Measurements from ENCODE around the gene KIF25.

The KIF25 gene

DNA sequence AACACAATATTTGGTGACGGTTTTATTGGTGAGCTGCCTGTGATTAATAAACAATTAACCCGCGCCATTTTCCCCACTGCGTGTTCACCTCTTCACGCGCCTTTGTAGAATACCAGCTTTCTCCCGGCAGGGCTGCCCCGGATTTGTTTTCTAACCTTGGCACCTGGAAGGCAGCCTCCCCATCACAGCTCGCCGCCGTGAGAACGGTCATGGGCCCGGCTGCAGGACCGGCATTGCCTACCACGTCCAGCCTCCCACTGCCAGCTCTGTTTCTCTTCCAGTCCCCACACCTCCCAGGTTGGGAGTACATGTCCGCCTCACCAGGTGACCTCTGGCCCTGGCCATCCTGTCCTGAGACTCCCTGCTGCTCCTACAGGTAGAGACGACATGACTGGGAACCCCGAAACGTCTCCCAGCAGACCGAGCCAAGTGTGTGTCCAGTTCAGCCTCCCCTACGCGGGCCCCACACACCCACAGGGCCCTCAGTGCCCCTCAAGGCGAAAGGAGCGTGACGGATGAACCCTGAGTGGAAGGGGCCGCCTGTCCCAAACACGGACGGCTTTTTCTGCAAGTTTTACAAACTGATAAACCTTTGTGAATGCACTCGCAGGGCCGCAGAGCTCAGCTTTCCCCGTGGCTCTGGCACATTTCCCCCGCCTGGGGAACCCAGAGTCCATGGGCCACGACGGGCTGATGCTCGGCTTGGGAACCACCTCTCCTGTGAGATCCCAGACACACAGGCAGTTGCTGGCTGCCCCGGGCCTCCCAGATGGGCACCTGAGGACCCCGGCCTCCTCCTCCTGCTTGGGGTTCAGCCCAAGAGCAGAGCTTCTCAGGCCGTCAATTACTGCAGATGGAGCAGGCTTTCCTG is 55.9 kb downstream of the KIF25 start:
- DNase-seq = no peak

DNA sequence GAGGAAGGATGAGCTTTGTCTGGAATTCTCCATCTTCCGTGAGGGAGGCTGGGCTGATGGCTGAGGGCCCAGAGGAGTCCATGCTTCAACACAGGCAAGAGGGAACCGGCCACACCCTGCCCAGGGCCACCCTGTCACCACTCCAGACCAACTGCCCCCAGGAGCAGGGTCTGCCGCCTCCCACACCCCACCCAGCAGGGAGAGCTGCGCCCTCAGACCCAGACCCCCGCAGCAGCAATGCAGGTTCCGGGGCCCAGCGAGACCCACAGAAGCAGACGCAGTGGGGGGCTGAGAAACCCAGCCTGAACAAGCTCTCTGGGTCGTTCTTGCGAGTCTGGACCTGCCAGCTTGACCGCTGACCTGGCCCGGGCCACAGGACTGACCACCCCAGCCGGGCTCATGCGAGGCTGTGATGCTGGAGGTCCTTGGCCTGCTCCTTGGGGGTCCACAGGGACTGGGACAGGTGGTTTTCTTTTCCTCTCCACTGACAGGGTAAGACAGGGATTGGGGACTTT is 56.5 kb downstream of the KIF25 start:
- no peak for DNase-seq

DNA sequence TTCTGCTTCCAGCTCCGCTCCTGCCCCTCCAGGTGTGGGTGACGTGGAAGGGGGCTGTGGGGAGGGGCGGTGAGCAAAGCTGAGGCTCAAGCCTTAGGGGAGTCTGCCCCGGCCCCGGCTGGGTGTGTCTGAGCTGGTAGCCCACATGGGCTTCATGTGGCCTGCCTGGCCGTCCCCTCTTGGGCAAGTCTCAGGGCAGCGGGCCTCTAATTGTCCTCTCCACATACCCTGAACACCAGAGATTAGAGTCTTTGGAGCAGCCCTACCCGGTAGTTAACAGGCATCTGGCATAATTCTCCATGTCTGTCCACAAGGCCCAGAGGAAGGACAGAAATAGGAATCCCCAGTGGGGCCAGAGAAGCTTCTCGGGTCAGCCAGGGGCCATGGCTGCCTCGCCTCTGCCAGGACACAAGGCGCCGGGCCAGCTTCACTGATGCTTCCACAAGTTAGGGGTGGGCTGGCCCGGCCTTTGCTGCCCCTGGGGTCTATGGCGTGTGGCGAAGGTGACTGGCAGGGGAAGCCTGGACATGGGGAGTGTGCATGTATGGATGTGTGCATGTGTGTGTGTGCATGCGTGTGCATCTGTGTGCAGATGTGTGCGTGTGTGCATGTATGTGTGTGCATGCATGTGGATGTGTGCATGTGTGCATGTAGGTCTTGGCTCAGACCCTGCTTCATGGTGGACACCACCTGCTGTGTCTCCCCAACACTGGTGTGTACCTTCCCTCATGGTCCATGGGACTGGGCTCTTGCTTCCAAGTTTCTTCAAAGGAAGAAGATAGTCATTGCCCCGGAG is 57.5 kb downstream of the KIF25 start:
- DNase-seq = no peak

DNA sequence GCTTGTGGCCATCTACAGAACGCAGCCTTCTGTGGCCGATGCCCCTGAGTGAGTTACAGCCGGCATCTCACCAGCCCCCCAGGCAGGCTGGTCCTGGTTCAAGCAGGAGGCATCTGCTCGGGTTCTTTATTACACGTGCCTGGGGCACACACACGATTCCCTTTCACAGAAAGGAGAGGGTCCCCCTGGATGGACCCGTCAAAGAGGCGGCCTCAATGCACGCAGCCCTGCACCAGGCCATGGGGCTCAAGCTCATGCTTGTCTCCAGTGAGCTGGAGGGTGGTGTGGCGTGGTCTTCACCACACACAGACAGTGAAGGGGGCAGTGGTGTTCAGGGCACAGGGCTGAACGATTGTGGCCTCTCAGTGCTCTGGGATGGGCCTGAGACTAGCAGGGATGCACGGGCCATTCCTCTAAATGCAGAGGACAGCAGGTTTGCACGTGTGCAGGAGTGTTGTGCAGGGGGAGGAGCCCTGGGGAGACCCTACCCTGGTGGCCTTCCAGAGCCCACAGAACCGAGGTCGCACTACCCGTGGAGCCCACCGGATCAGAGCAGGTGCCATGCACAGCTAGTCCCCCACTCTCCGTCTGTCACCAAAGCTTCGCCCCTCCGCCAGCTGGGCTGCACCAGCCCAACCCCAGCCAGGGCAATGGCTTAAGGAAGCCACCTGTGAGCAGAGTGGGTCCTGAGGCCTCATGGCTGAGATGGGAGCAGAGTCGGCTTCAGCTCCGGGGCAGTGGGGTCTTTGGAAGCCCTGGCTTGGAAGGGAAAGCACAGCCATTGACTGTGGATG is 58.4 kb downstream of the KIF25 start:
- DNase-seq = no peak

DNA sequence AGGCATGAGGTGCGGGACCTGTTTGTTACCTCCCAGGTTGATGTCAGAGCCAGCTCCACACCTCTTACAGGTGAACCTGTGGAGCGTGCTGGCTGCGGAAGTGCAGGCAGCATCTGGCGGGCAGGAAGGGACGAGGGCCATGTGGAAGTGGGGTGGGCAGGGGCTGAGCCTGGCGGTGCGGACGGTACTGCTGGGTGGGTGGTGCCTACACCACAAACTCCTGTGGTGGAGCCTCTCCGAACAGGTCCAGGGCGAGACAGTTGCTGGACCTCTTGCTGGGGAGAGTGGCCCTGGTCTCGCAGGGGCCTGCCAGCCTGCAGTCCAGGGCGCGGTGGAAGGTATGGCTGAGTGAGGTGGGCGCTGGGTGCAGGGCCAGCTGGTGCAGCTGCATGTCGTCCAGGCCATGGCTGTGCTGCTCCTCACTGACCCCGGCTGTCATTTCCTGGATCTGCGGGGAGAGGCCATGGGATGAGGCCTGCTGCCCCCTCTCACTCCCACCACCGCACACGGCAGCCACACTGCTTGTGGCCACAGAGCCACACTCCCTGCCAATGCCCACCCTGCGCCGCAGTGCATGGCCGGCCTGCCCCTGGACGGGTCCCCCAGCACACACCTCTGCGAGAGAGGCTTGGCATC is 59.5 kb downstream of the KIF25 start:
- no peak for DNase-seq

DNA sequence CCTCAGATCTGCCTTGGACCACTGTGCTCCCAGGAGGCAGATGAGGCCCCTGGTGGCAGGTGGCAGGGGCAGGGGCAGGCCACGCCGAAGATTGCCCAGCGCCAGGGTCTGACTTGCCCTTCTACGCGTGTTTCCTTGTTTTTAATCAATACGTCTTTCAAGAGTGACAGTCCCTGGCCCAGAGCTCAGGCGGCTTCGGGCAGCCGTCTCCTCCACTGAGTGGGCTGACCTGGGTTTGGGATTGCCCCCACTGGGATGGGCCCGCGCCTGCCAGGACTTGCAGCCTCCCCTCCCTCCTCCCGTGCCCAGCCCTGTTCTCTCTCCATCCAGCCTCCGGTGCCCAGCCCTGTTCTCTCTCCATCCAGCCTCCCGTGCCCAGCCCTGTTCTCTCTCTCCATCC is 60.4 kb downstream of the KIF25 start:
- no peak for DNase-seq

DNA sequence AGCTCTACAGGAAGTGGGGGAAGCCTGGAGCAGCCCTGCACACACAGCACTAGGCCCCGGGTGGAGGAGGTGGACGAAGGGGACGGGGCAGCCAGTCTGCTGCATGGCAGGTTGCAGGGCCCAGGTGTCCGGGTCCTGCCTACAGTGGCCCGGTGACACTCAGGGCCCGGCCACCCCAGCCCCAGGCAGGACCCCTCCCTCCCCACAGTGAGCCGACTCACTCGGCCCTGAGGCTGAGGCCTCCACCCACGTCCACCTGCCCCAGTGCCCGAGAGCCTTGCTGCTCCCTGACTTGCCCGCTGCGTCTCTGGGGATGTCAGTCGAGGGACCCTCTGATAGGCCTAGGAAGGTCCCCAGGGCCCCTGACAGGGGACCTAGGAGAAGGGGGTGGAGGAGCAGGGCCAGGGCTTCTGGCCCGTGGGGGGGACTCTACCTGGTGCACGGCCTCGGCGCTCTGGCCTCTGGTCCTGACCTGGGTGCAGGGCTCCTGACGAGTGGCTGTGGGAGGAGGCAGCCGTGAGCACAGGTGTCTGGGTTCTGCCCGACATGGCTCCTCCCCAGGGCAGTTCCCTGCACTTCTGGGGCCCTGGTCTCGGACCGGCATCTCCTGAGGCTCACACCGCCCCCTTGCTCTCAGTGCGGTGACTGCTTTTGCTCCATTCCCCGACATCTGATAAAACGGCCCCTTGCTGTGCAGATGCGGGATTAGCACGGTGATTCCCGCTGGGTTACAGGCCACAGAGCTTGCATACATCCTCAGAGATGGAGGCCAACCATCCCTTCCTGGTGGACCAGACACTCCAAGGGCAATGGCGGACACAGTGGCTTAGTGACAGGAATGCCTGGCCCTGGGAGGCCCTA is 61.5 kb downstream of the KIF25 start:
- DNase-seq = no peak

DNA sequence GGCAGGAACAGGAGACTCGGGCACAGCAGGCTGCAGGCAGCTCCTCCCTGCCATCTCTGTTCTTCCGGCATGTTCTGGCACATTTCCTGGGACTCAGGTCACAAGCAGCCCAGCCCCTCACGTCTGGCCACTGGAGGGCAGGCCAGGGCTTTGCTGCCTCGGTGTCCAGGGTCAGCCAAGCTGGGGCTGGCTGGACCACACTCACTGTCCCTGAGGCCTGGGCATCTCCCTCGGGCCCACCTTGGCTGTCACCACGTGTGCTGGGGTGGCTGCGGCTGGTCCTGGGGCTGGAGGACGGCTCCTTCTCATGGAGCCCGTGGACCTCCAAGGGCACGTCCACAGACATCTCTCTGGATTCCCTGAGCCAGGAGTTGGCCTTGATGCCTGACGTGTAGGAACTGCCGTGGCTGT is 63.1 kb downstream of the KIF25 start:
- no peak for DNase-seq

DNA sequence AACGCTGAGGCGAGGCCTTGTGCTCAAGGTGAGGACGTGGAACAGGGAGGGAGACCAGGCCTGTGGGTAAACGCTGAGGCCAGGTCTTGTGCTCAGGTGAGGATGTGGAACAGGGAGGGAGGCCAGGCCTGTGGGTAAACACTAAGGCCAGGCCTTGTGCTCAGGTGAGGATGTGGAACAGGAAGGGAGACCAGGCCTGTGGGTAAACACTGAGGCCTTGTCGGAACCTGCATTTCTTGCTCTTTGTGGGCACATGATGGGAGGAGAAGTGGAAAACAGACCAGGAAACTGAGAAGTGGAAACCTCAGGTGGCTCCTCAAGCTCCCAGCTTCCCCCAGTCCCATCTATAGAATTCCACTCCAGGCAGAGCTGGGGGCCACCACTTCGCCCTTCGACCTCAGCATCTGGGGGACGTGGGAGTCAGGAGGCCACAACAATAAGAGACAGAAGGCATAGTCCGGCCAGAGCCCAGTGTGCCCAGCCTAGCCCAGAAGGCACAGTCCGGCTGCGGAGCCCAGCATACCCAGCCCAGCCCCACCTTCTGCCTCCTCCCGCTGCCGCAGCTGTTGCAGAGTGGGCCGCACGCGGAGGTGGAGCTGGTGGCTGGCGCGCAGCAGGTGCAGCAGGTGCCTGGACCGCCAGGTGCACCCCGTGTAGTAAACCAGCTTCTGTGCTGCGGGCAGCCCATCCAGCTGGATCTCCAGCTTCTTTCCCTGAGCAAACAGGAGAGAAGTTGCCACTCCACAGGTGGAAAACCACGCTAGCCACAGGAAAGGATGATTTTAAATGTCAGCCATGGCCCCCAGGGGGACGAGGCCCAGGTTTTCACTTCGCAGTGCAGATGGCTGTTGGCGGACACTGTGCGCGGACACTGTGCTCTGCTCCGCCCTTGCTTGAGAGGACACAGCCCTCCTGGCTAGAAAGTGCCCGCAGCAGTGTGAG is 64.1 kb downstream of the KIF25 start:
- no peak for DNase-seq

DNA sequence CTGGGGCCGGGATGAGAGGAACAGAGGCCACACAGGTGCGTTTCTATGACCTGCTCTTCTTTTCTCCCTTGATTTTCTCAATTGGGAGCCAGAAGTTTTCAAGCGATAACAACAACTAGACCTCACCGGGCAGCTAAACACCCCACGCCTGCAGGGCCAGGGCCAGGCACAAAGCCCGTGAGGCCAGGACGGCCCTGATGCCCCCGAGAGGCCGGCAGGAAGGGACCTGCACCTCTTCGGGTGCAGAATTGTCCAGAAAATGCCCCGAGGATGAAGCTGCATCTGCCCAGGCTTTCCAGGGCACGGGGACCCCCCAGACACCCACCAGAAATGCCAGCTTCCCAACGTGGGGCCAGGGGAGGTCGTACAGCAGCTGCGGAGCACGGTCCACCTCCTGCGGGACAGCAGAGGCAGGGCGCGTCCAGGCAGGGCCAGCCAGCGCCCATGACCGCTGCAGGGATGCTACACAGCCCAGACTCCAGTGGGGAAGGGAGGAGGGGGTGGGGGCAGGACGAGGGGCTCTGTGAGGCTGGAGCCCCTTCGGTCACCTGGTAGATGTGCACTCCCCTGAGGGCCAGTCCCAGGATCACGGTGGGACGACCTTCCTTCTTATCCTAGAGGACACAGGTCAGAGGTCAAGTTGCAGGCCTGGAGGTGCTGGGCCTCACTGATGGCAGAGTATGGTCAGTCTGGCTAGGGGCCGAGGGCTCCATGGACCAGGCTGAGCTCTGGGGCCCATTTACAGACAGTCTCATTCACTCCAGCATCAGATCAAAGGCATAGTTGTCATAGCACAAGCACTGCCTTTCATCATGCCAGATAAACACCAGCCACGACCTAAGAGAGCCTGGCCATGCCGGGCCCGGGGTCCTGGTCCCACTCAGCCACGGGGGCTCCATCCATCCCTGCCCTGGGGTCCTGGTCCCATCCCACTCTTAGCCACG is 65.1 kb downstream of the KIF25 start:
- no peak for DNase-seq

DNA sequence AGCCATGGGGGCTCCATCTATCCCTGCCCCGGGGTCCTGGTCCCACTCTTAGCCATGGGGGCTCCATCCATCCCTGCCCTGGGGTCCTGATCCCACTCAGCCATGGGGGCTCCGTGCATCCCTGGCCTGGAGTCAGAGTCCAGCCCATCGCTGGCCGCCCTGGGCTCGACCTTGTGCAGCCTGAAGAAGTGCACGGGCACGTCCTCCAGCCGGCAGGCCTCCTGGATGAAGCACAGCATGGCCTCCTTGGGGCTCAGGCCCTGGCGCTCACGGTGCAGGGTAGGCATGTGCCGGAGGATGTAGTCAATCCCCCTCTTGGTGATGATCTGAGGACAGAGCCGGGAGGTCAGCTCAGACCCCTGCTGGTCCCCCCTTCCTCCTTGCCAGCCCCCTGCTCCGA is 66.0 kb downstream of the KIF25 start:
- DNase-seq = no peak

DNA sequence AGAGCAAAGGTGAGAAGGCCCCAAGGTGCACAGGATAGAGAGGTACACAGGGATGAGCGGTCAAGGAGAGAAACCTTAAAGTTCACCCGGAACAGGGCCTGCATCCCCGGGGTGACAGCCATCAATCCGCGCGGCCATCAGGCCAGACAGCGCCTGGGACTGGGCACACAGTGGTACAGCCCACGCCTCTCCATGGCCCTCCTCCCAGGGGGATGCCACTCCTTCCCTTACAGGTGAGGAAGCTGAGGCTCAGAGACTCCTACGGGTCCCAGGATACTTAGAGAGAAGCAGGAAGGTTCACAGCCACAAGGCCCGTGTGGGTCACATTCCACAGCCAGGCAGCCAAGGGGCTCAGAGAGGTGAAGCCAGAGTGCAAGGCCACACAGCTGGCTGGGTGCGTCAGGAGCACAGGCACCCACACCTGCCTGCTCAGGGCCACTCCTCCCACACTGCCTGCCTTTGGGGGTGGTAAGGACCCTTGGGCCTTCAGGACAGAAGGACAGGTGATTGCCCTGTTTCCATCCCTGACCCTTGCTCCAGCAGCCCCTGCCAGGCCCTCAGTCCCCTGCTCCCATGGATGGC is 66.8 kb downstream of the KIF25 start:
- DNase-seq = no peak

DNA sequence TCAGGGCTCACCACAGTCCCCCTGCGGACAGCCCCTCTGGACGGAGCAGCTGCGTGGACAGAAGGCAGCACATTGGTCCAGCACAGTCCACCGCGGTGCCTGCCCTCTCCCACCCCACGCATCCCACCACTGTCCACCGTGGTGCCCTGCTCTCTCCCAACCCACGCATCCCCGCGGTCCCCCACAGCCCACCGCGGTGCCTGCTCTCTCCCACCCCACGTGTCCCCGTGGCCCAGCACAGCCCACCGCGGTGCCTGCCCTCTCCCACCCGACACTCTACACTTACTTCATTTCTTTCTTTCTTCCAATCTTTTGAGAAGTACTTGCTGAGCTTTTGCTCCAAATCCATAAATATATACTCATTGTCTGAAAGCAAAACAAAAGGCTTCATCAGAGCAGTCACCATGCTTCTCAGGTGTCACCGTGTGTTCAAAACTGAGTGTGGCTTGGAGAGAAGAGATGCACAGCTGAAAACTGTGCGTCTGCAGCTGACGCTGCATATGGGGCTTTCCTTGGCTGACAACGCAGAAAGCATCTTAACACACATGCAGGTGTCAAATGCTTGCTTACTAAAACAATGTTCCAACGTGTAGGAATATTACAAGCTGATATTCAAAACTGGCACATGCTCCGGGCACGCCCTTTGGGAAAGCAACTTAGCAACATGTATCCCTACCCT is 69.7 kb downstream of the KIF25 start:
- no peak for DNase-seq

DNA sequence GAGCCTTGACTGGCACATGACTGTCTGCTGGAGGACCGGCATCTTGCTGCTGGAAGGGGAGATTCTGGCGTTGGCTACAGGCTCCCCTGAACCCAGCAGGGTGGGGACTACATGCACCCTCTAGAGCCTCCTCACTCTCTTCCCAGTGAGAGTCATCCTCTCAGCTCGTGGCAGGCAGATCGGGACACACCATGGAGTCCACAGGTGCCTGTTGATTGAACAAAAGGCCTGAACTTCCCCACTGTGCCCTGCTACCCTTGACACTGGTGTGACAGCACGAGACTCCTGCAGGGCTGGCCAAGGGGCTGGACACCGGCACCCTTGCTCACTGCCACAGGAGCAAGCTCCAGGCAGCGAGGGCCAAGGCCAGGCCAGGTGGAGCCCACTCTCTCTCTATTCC is 73.3 kb downstream of the KIF25 start:
- DNase-seq = no peak

DNA sequence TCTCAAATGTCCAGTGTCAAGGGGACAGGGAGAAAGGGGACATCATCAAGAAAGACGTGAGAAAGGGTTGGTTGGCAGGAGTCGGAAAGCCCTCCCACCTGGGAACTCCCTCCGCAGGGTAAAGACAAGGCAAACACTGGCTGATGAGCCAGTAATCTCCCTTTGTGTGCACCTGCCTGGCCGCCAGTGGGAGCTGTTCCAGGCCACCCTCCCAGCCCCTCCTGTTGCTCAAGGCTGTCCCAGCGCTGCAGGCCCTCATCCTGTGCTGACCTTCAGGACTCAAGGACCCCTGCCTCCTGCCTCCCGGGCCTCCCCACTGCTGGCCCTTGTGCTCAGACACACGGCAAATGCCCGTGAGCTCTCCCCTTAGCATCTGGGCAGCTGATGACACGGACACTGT is 74.1 kb downstream of the KIF25 start:
- DNase-seq = no peak

DNA sequence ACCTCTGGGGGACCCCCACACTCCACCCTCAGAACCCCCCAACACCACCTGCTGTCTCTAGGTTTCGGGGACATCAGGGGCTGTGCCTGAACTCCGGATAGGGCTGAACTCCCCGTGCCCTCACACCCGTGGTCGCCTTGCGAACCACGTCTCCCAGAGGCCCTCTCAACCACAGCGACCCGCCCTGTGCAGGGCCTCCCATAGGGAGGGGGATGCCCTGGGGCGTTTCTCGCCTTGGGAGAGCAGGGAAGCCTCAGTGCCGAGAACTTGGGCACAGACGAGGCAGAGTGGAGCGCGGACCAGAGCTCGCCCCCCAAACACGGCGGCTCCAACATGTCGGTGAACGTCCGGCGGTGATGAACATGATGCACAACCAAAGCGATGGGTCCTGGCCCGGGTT is 74.8 kb downstream of the KIF25 start:
- no peak for DNase-seq

DNA sequence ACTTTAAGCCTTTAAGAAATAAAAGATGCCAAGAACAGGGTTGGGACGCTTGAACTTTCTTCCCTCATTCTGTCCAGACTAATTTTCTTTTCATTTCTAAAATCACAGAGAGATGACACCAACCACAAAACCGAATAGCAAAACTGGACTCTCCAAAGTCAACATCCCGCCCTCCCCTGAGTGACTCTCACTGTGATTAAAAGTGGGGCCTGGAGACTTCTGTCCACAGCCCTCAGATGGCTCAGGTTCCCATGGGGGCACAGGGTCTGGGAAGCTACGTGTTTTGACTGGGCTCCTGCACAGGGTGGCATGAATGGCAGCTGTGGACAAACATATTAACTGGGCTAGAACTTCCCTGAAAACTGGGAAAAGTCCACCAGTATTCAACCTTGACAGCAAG is 75.3 kb downstream of the KIF25 start:
- no peak for DNase-seq
